Stimulated activated CD4-positive, alpha-beta T cell treated with anti-CD3 and anti-CD28 coated beads, Interleukin-4, amount 100 ng/mL, for 24 hours (primary cell): ENCODE data around the gene NAPEPLD.
"Not testable (repeated sequence)": the region's sequence is repeated elsewhere in the genome, so short reads cannot be mapped to it uniquely, and the experiment has no call there.

Experiments
- DNase-seq: peaks from one replicate; pipeline ENCODE4 v3.0.0-alpha.2; 2020

NAPEPLD gene

GRCh38 chr7:103106005-103106702 lies 42.7 kb downstream of the NAPEPLD start:
- no peak for DNase-seq

GRCh38 chr7:103101543-103101942 lies 47.4 kb downstream of the NAPEPLD start:
- DNase-seq = no peak

- no peak for DNase-seq
Measured at GRCh38 chr7:103100348-103100747, 48.6 kb downstream of the NAPEPLD start.

- no peak for DNase-seq
Measured at GRCh38 chr7:103097041-103097440, 51.9 kb downstream of the NAPEPLD start.

DNA sequence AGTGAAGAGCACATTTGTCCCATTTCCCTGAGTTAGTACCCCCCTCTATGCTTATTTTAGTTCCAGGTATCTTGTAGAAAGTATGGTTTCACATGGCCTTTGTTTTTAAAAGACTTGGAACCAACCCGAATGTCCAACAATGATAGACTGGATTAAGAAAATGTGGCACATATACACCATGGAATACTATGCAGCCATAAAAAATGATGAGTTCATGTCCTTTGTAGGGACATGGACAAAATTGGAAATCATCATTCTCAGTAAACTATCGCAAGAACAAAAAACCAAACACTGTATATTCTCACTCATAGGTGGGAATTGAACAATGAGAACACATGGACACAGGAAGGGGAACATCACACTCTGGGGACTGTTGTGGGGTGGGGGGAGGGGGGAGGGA lies 53.3 kb downstream of the NAPEPLD start:
- DNase-seq = not testable (repeated sequence)

GRCh38 chr7:103094102-103094501 lies 54.8 kb downstream of the NAPEPLD start:
- DNase-seq = no peak

- no peak for DNase-seq
Measured at GRCh38 chr7:103093429-103093828, 55.5 kb downstream of the NAPEPLD start.

DNA sequence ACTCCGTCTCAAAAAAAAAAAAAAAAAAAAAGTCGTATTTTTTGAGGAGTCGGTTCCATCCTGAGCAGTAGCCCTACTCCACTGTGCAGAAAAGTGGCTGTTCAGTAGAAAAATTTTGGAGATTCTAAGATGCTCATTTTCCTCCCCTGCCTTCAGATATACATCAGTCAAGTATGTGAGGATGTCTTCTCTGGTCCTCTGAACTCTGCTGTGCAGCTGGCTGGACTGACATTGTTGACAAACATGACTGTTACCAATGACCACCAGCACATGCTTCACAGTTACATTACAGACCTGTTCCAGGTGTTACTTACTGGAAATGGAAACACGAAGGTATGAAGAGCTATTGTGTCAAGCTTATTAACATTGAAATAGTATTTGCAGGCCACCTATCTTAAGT lies 56.6 kb downstream of the NAPEPLD start:
- not testable (repeated sequence) for DNase-seq

GRCh38 chr7:103083210-103083609 lies 65.7 kb downstream of the NAPEPLD start:
- no peak for DNase-seq

DNA sequence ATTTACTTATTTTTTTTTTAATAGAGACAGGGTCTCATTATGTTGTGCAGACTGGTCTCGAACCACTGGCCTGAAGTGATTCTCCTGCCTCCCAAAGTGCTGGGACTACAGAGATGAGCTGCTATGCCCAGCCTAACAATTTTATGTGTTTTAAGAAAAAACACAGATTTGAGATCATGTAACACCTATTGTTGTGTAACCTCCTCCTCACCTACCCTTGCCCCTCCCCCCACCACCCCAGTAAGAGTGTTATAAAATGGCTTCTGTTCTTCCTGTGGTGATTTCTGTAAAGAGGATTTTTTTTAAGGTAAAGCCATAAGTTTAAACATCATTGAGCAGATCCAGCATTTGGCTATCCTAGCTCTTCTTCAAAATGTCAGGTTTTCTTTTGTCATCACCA lies 66.4 kb downstream of the NAPEPLD start:
- no peak for DNase-seq

- no peak for DNase-seq
Measured at GRCh38 chr7:103080923-103081322, 68.0 kb downstream of the NAPEPLD start.

- DNase-seq = no peak
Measured at GRCh38 chr7:103079836-103080235, 69.1 kb downstream of the NAPEPLD start.

GRCh38 chr7:103078226-103078625 lies 70.7 kb downstream of the NAPEPLD start:
- not testable (repeated sequence) for DNase-seq

GRCh38 chr7:103077318-103077717 lies 71.6 kb downstream of the NAPEPLD start:
- DNase-seq = no peak

- no peak for DNase-seq
Measured at GRCh38 chr7:103076764-103077163, 72.1 kb downstream of the NAPEPLD start.

DNA sequence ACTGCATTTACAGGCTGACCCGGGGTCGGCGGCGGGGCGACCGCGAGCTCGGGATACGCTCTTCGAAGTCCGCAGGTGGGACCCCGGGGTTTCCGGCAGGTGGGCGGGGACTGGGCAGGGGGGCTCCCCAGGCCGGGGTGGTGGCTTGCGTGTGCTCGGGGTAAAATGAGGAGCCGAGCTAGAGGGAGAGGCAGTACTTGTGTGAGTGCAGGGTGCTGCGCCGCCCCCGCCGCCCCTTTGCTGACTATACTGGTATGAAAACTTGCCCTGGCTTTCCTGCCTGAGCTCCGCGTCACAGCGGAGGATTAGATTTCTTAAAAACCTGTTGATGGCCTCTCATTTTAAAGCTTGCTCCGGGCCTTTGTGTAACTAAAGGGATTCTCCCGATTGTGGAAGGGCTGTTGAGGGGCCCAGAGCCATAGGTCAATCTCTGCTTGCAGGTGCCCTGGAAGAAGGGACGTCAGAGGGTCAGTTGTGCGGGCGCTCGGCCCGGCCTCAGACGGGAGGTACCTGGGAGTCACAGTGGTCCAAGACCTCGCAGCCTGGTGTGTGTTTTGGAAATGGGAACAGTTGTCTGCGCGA lies 73.5 kb downstream of the NAPEPLD start:
- peak; percentile 83 for DNase-seq

GRCh38 chr7:103074519-103075336 lies 74.2 kb downstream of the NAPEPLD start, which contains the start of the genes ARMC10 and FBXL13:
TSS of gene ARMC10 (plus strand) at chr7:103075140. CDS start at chr7:103075273, 133 bp downstream.
TSS of gene FBXL13 (minus strand) at chr7:103074796.
- DNase-seq = peak; percentile 91

GRCh38 chr7:103073989-103074518 lies 74.8 kb downstream of the NAPEPLD start:
- no peak for DNase-seq

DNA sequence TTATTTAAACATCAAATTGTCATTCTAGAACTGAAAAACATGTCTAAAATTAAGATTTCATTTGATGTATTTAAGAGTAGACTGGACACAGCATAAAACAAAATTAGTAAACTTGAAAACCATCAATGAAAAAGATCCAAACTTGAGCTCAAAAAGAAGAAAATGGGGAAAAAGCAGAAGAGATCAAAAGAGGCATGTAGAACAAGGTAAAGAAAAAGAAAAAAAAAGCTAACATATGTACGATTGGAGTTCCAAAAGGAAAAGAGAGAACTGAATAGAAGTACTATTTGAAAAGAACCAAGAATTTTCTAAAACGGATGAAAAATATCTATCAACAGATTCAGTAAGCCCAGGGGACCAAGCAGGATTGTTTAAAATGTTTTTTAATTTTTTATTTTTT lies 77.9 kb downstream of the NAPEPLD start:
- no peak for DNase-seq

- no peak for DNase-seq
Measured at GRCh38 chr7:103068414-103069403, 80.2 kb downstream of the NAPEPLD start.

DNA sequence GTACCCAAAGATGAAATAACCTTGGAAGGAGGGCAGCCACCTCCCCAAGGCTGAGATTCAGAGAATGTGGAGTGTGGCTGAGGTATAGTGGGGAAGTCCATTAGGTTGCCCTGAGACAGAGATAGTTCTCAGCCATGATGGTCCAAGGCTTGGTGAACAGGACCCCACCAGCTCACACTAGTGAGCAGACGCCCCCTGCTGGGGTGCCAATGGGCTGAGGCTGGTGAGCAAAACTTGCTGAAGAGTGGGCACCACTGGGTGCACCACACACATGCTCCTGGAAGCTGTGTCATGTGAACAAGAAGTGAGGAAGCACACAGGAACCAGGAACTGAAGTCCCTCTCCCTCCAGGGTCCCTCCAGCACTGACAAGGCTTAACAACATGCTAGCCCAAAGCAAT lies 83.2 kb downstream of the NAPEPLD start:
- peak; percentile 42 for DNase-seq

DNA sequence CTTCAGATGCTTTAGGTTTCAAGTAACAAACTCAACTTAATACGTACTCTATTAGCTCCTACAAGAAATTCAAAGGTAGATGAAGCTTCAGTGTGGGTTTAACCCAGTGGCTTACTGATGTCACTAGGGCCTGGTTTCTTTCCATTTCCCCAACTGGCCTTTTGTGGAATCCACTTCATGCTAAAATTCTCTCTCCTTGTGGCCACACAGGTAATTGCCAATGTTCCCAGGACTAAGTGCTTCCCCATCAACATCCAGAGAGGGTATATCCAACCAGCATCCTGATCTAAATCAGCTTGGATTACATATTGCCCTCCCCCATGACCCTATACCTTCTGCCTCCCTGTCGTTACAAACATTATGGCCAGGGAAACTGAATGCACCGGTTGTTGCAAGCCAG lies 85.0 kb downstream of the NAPEPLD start:
- DNase-seq = no peak
